ENCODE measurements around the gene PROCR. TPM values are rescaled to one million over a fixed set of nuclear protein-coding genes. Genes with fewer than 3 reads are reported as not detected.

The PROCR gene
- total and polyA plus RNA-seq, 5 donors from 2014 or later: 1.00 to 3.7 (median 1.7) TPM; not detected in 1

GRCh38 chr20:35134472-35134871 lies 37.4 kb upstream of the PROCR start:
- Histone ChIP-seq H3K9me3 (ENCODE audit: control insufficient read depth in 2 of 2, low read length in 2 of 2) (no peaks in the 10 kb centered on the region), H3K27me3 (ENCODE audit: control insufficient read depth, insufficient read depth, low read length) (no peaks in the 10 kb centered on the region), H3K36me3 (ENCODE audit: control insufficient read depth, insufficient read depth, low read length) (peaks cover 72% of the 10 kb centered on the region), H3K27ac (ENCODE audit: insufficient read depth, low read length, poor library complexity, severe bottlenecking) (no peak overlapping the region), H3K4me3 (ENCODE audit: low read depth, low read length) (no peak overlapping the region), H3K4me1 (ENCODE audit: control insufficient read depth, insufficient read depth, low read length, poor library complexity, severe bottlenecking) (no peaks in the 10 kb centered on the region)
- no peaks in the 10 kb centered on the region for H3K27me3 Mint-ChIP-seq
- H3K4me1 Mint-ChIP-seq: peaks cover 0 to 4% (median under 1%) of the 10 kb centered on the region in 4 donors
- DNase-seq (no peak), ATAC-seq (ENCODE audit: low read depth in 2 of 2) (no peak)
- H3K27ac Mint-ChIP-seq: no peak overlapping the region
- no peak overlapping the region for H3K4me3 Mint-ChIP-seq
- H3K36me3 Mint-ChIP-seq: peaks cover 39% of the 10 kb centered on the region
- no peaks in the 10 kb centered on the region for H3K9me3 Mint-ChIP-seq

- no peak overlapping the region for H3K4me3 ChIP-seq (ENCODE audit: low read depth, low read length)
- Mint-ChIP-seq H3K4me1 (peaks cover 0 to 4% (median 1%) of the 10 kb centered on the region in 4 donors), H3K27ac (no peak overlapping the region), H3K27me3 (no peaks in the 10 kb centered on the region), H3K4me3 (no peak overlapping the region), H3K36me3 (peaks cover 39% of the 10 kb centered on the region), H3K9me3 (no peaks in the 10 kb centered on the region)
- no peaks in the 10 kb centered on the region for H3K9me3 ChIP-seq (ENCODE audit: control insufficient read depth in 2 of 2, low read length in 2 of 2)
- no peak overlapping the region for H3K27ac ChIP-seq (ENCODE audit: insufficient read depth, low read length, poor library complexity, severe bottlenecking)
- ATAC-seq (ENCODE audit: low read depth in 2 of 2) (no peak), DNase-seq (no peak)
- H3K4me1 ChIP-seq (ENCODE audit: control insufficient read depth, insufficient read depth, low read length, poor library complexity, severe bottlenecking): no peaks in the 10 kb centered on the region
- peaks cover 72% of the 10 kb centered on the region for H3K36me3 ChIP-seq (ENCODE audit: control insufficient read depth, insufficient read depth, low read length)
- H3K27me3 ChIP-seq (ENCODE audit: control insufficient read depth, insufficient read depth, low read length): no peaks in the 10 kb centered on the region
These were observed 37.0 kb upstream of the PROCR start for GRCh38 chr20:35134880-35135279.

- ATAC-seq (ENCODE audit: low read depth in 2 of 2) (no peak), DNase-seq (no peak)
- Histone ChIP-seq H3K9me3 (ENCODE audit: control insufficient read depth in 2 of 2, low read length in 2 of 2) (no peaks in the 10 kb centered on the region), H3K4me1 (ENCODE audit: control insufficient read depth, insufficient read depth, low read length, poor library complexity, severe bottlenecking) (no peaks in the 10 kb centered on the region), H3K4me3 (ENCODE audit: low read depth, low read length) (no peak overlapping the region), H3K27me3 (ENCODE audit: control insufficient read depth, insufficient read depth, low read length) (no peaks in the 10 kb centered on the region), H3K27ac (ENCODE audit: insufficient read depth, low read length, poor library complexity, severe bottlenecking) (no peak overlapping the region), H3K36me3 (ENCODE audit: control insufficient read depth, insufficient read depth, low read length) (peaks cover 72% of the 10 kb centered on the region)
- peaks cover 0 to 8% (median 4%) of the 10 kb centered on the region in 4 donors for H3K4me1 Mint-ChIP-seq
- peaks cover 38% of the 10 kb centered on the region for H3K36me3 Mint-ChIP-seq
- no peaks in the 10 kb centered on the region for H3K27me3 Mint-ChIP-seq
- peak overlapping the region in 1 of 3 donors; percentile 31 for H3K27ac Mint-ChIP-seq
- no peak overlapping the region for H3K4me3 Mint-ChIP-seq
- no peaks in the 10 kb centered on the region for H3K9me3 Mint-ChIP-seq
These were observed 35.8 kb upstream of the PROCR start for GRCh38 chr20:35135867-35136586.

DNA sequence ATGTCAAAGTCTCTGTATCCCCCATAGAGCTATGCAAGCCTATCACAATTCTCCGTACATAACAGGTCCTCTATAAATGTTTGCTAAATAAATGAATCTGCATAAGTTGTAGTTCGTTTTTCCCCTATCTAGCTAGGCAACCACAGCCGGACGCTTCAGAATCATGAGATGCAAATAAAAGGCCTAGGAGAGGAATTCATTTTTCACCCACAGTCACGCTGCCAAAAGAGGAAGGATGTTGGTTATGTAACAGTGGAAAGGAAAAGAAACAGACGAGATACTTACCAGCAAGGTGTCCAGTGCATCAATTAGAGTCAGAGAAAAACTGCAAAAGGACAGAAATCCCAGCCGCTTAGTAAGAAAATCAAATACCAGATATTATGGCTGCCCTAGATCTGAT lies 27.2 kb upstream of the PROCR start:
- no peak for DNase-seq
- Mint-ChIP-seq H3K4me3 (peak overlapping the region in 3 of 4 donors; percentile 9 to 77 (median 32)), H3K9me3 (no peaks in the 10 kb centered on the region), H3K27me3 (no peaks in the 10 kb centered on the region), H3K4me1 (peaks cover 21 to 55% (median 43%) of the 10 kb centered on the region in 4 donors), H3K27ac (peak overlapping the region in 2 of 3 donors; percentile 60 to 78), H3K36me3 (peaks cover 25% of the 10 kb centered on the region)
- no peak overlapping the region for H3K27ac ChIP-seq (ENCODE audit: insufficient read depth, low read length, poor library complexity, severe bottlenecking)
- H3K27me3 ChIP-seq (ENCODE audit: control insufficient read depth, insufficient read depth, low read length): no peaks in the 10 kb centered on the region
- peaks cover 29% of the 10 kb centered on the region for H3K4me1 ChIP-seq (ENCODE audit: control insufficient read depth, insufficient read depth, low read length, poor library complexity, severe bottlenecking)
- H3K4me3 ChIP-seq (ENCODE audit: low read depth, low read length): no peak overlapping the region
- ATAC-seq (ENCODE audit: low read depth in 2 of 2): no peak
- peaks cover 39% of the 10 kb centered on the region for H3K36me3 ChIP-seq (ENCODE audit: control insufficient read depth, insufficient read depth, low read length)
- no peaks in the 10 kb centered on the region for H3K9me3 ChIP-seq (ENCODE audit: control insufficient read depth in 2 of 2, low read length in 2 of 2)

GRCh38 chr20:35145141-35145564 lies 26.7 kb upstream of the PROCR start:
- ATAC-seq (ENCODE audit: low read depth in 2 of 2): peak; percentile 30 to 42
- peaks cover 25% of the 10 kb centered on the region for H3K36me3 Mint-ChIP-seq
- peak overlapping the region in 1 of 3 donors; percentile 78 for H3K27ac Mint-ChIP-seq
- Histone ChIP-seq H3K27ac (ENCODE audit: insufficient read depth, low read length, poor library complexity, severe bottlenecking) (peak overlapping the region; percentile 73), H3K36me3 (ENCODE audit: control insufficient read depth, insufficient read depth, low read length) (peaks cover 35% of the 10 kb centered on the region), H3K4me3 (ENCODE audit: low read depth, low read length) (peak overlapping the region; percentile 8), H3K9me3 (ENCODE audit: control insufficient read depth in 2 of 2, low read length in 2 of 2) (no peaks in the 10 kb centered on the region), H3K27me3 (ENCODE audit: control insufficient read depth, insufficient read depth, low read length) (no peaks in the 10 kb centered on the region), H3K4me1 (ENCODE audit: control insufficient read depth, insufficient read depth, low read length, poor library complexity, severe bottlenecking) (peaks cover 29% of the 10 kb centered on the region)
- H3K4me1 Mint-ChIP-seq: peaks cover 21 to 59% (median 42%) of the 10 kb centered on the region in 4 donors
- DNase-seq: peak in 2 of 3 donors; percentile 52 to 64
- no peaks in the 10 kb centered on the region for H3K9me3 Mint-ChIP-seq
- H3K27me3 Mint-ChIP-seq: no peaks in the 10 kb centered on the region
- peak overlapping the region; percentile 58 to 93 (median 74) for H3K4me3 Mint-ChIP-seq

DNA sequence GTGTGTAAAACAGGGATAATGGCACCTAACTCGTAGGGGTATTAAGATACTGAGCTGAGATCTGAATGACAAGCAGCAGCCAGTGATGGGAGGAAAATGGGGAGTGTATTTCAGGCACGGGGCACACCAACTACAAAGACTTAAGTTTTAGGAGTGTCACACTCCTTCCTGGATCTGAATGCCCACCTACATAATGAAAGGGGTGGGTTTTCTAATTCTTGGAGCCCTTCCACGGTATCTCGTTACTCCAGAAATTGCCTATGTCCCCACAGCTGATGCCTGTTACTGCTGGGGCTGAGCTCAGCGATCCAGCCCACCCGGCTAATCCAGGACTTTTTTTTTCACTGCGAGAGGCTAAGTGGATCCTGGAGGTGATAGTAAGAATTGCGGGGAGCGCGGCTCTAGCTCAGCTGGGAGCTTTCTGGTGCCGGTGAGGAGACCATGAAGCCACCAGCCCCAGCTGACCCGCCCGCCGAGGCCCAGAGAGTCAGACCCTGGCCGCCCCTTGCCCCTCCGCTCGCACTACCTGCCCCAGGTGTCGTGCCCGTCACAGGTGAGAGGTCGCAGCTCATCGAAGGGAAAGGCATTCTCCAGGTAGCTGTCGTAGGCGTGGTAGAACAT lies 25.5 kb upstream of the PROCR start:
- Histone ChIP-seq H3K9me3 (ENCODE audit: control insufficient read depth in 2 of 2, low read length in 2 of 2) (no peaks in the 10 kb centered on the region), H3K4me3 (ENCODE audit: low read depth, low read length) (peak overlapping the region; percentile 93), H3K36me3 (ENCODE audit: control insufficient read depth, insufficient read depth, low read length) (peaks cover 22% of the 10 kb centered on the region), H3K27ac (ENCODE audit: insufficient read depth, low read length, poor library complexity, severe bottlenecking) (peak overlapping the region; percentile 73), H3K27me3 (ENCODE audit: control insufficient read depth, insufficient read depth, low read length) (no peaks in the 10 kb centered on the region), H3K4me1 (ENCODE audit: control insufficient read depth, insufficient read depth, low read length, poor library complexity, severe bottlenecking) (peaks cover 29% of the 10 kb centered on the region)
- no peak for DNase-seq
- peak overlapping the region; percentile 98 to 100 (median 99) for H3K4me3 Mint-ChIP-seq
- H3K9me3 Mint-ChIP-seq: no peaks in the 10 kb centered on the region
- no peaks in the 10 kb centered on the region for H3K27me3 Mint-ChIP-seq
- peaks cover 17 to 60% (median 35%) of the 10 kb centered on the region in 4 donors for H3K4me1 Mint-ChIP-seq
- ATAC-seq (ENCODE audit: low read depth in 2 of 2): peak in 1 of 2 donors; percentile 3
- peaks cover 17% of the 10 kb centered on the region for H3K36me3 Mint-ChIP-seq
- H3K27ac Mint-ChIP-seq: peak overlapping the region; percentile 92 to 98 (median 97)

DNA sequence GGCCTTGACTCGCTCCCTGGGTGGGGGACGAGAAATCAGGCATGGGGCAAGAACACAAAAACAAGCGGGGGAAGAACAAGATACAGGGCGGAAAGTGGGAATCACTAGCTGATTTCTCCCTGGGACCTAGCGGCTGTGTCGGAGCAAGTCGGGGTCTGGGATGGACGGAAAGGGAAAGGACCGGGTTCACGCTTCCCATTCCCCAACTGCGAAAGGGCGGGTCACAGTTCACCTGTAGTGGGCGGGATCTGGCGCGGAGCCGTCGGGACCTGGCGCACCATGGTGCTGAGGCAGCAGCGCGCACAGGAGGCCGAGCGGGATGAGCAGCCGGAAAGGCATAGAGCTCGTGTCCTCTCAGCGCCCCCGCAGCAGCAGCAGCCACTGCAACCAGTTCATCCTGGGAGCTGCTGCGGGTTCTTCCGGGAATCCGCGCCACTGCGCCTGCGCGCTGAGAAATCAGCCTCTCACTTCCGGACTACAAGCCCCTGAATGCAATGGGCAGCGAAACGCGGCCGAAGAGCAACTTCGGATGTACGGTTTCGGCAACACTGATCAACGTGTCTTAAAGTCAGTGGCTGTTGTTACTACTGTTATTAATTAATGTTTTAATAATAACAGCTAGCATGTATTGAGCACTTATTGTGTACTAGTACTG lies 24.8 kb upstream of the PROCR start, which contains the start of gene EDEM2:
TSS of gene EDEM2 (minus strand) at position 417 of the 655 bp plus-strand sequence. CDS start at position 339, 78 bp downstream.
- H3K9me3 Mint-ChIP-seq: no peaks in the 10 kb centered on the region
- H3K36me3 ChIP-seq (ENCODE audit: control insufficient read depth, insufficient read depth, low read length): peaks cover 16% of the 10 kb centered on the region
- peak within 1 kb of the TSS; percentile 98 to 100 (median 99) for H3K4me3 Mint-ChIP-seq
- H3K36me3 Mint-ChIP-seq: peaks cover 13% of the 10 kb centered on the region
- peaks cover 17 to 53% (median 32%) of the 10 kb centered on the region in 4 donors for H3K4me1 Mint-ChIP-seq
- H3K27me3 Mint-ChIP-seq: no peaks in the 10 kb centered on the region
- peaks cover 29% of the 10 kb centered on the region for H3K4me1 ChIP-seq (ENCODE audit: control insufficient read depth, insufficient read depth, low read length, poor library complexity, severe bottlenecking)
- peak within 1 kb of the TSS; percentile 93 for H3K4me3 ChIP-seq (ENCODE audit: low read depth, low read length)
- H3K9me3 ChIP-seq (ENCODE audit: control insufficient read depth in 2 of 2, low read length in 2 of 2): no peaks in the 10 kb centered on the region
- DNase-seq (peak; percentile 93 to 96 (median 93)), ATAC-seq (ENCODE audit: low read depth in 2 of 2) (peak; percentile 86 to 87)
- no peaks in the 10 kb centered on the region for H3K27me3 ChIP-seq (ENCODE audit: control insufficient read depth, insufficient read depth, low read length)
- H3K27ac ChIP-seq (ENCODE audit: insufficient read depth, low read length, poor library complexity, severe bottlenecking): peak within 1 kb of the TSS; percentile 73
- H3K27ac Mint-ChIP-seq: peak within 1 kb of the TSS; percentile 92 to 98 (median 97)
